A673 (cell line): ENCODE data around the gene SEMA6B. TPM values are rescaled to one million over a fixed set of nuclear protein-coding genes. Genes with fewer than 3 reads are reported as not detected.
A peak's percentile ranks its signal among the peaks of the same experiment; 100 is the strongest.

ENCODE experiments used
- BruUV-seq: library from RNA; stranded (reverse); fragments of 400-500 nt; replicated peaks from 2 replicates; lab custom pipeline; 2021; lab: Mats Ljungman, UMichigan
- CTCF ChIA-PET: fragments of 300-600 bp; sonication (Branson Sonifier 250); formaldehyde crosslinking; loops from one replicate; lab custom pipeline; 2022; ENCODE audit warnings: antibody characterized with exemption; lab: Charles Lee
- POLR2A ChIA-PET: fragments of 300-600 bp; sonication (Branson Sonifier 250); formaldehyde crosslinking; loops from one replicate; lab custom pipeline; 2022; ENCODE audit warnings: antibody characterized with exemption; ENCODE audit not compliant: low non-redundant PET; lab: Charles Lee
- DNase-seq: peaks from one replicate; pipeline ENCODE4 v3.0.0-alpha.2; 2015; ENCODE audit warnings: low spot score
- H3K27ac ChIP-seq: fragments of 200-600 bp; sonication (generic); 2 replicates; pipeline ENCODE4 v1.5.1; 2016; ENCODE audit warnings: mixed run types, low read depth, mild to moderate bottlenecking, mixed read lengths, antibody characterized with exemption, low read length; ENCODE audit not compliant: poor library complexity, severe bottlenecking
- H3K27me3 ChIP-seq: fragments of 200-600 bp; sonication (generic); replicated peaks from 2 replicates; pipeline ENCODE4 v1.6.1; 2017; ENCODE audit warnings: mixed run types, low read depth, mild to moderate bottlenecking, mixed read lengths, antibody characterized with exemption, low read length; ENCODE audit not compliant: insufficient read depth, poor library complexity
- H3K36me3 ChIP-seq: fragments of 200-600 bp; sonication (generic); 2 replicates; pipeline ENCODE4 v1.6.1; 2016; ENCODE audit warnings: mixed run types, mild to moderate bottlenecking, mixed read lengths, antibody characterized with exemption, low read length; ENCODE audit not compliant: insufficient read depth, poor library complexity, severe bottlenecking
- H3K4me1 ChIP-seq: fragments of 200-600 bp; sonication (generic); 2 replicates; pipeline ENCODE4 v1.6.1; 2017; ENCODE audit warnings: mixed run types, mild to moderate bottlenecking, mixed read lengths, antibody characterized with exemption, low read length; ENCODE audit not compliant: insufficient read depth, poor library complexity, severe bottlenecking
- H3K4me3 ChIP-seq: fragments of 200-600 bp; sonication (generic); 2 replicates; pipeline ENCODE4 v1.5.1; 2016; ENCODE audit warnings: low read depth, mixed run types, mild to moderate bottlenecking, mixed read lengths, low read length; ENCODE audit not compliant: poor library complexity, severe bottlenecking
- H3K9me3 ChIP-seq: fragments of 200-600 bp; sonication (generic); 2 replicates; pipeline ENCODE4 v1.6.1; 2016; ENCODE audit warnings: mixed run types, low read depth, mild to moderate bottlenecking, mixed read lengths, antibody characterized with exemption, low read length; ENCODE audit not compliant: poor library complexity, severe bottlenecking
- CTCF ChIP-seq: fragments of 300-800, 200-600 bp; sonication (generic); conservative IDR thresholded peaks from 2 replicates; pipeline ENCODE4 v1.5.1; 2017; ENCODE audit warnings: low read depth, mild to moderate bottlenecking, antibody characterized with exemption, low read length, moderate library complexity, mixed read lengths
- EZH2 ChIP-seq: fragments of 200-600 bp; sonication (generic); IDR thresholded peaks from 2 replicates; pipeline ENCODE4 v1.6.1; 2017; ENCODE audit warnings: borderline replicate concordance, low read depth, mild to moderate bottlenecking, mixed read lengths, antibody characterized with exemption, low read length; ENCODE audit not compliant: poor library complexity, severe bottlenecking
- intact Hi-C: fragments of 100-400 bp; cut with micrococcal nuclease; formaldehyde crosslinking; loops from one replicate; pipeline ENCODE4 v1.10.0; 2022; ENCODE audit not compliant: unreplicated experiment
- total RNA-seq: library from RNA; stranded (reverse); gene quantifications from 2 replicates; pipeline ENCODE4 v1.2.3, GENCODE V29; 2021

SEMA6B gene
- total RNA-seq, 1 experiment from 2014 or later: 9.2 TPM

GRCh38 chr19:4598712-4599111, 39.2 kb upstream of the SEMA6B start:
- POLR2A ChIA-PET: no interaction called here

GRCh38 chr19:4597975-4598671, 38.6 kb upstream of the SEMA6B start:
- no peak overlapping the region for H3K27ac ChIP-seq
- POLR2A ChIA-PET: interaction anchor here (0.6 kb wide), 1 partner anchor 1168 kb away, joined by 4 read pairs; no protein-coding TSS in a partner anchor
- no peaks in the 10 kb centered on the region for H3K9me3 ChIP-seq
- CTCF ChIA-PET: interaction anchor here (0.6 to 1.0 kb wide), 2 partner anchors 73 to 81 kb away, joined by 3 to 7 read pairs; no protein-coding TSS in a partner anchor
- BruUV-seq: no TSS peak
- DNase-seq: peak; percentile 81
- H3K4me3 ChIP-seq: peak overlapping the region; percentile 45
- H3K36me3 ChIP-seq: no peaks in the 10 kb centered on the region
- TF ChIP-seq CTCF: no peak
- TF ChIP-seq EZH2: no peak
- intact Hi-C loops: no loop called here
- peaks cover 11% of the 10 kb centered on the region for H3K4me1 ChIP-seq
- H3K27me3 ChIP-seq: no peaks in the 10 kb centered on the region

More at GRCh38 chr19:4598712-4599111, 39.2 kb upstream of the SEMA6B start:
- no TSS peak for BruUV-seq
- Histone ChIP-seq H3K27ac (no peak overlapping the region), H3K4me1 (peaks cover 11% of the 10 kb centered on the region), H3K9me3 (no peaks in the 10 kb centered on the region), H3K36me3 (no peaks in the 10 kb centered on the region), H3K27me3 (no peaks in the 10 kb centered on the region), H3K4me3 (peak overlapping the region; percentile 45)
- TF ChIP-seq CTCF: no peak
- no peak for TF ChIP-seq EZH2
- CTCF ChIA-PET: no interaction called here
- intact Hi-C loops: no loop called here
- DNase-seq: no peak

GRCh38 chr19:4597278-4597974, 37.9 kb upstream of the SEMA6B start:
- no peak for DNase-seq
- intact Hi-C loops: no loop called here
- no peaks in the 10 kb centered on the region for H3K27me3 ChIP-seq
- TF ChIP-seq CTCF: no peak
- TF ChIP-seq EZH2: no peak
- ChIA-PET CTCF (interaction anchor here (0.5 to 1.0 kb wide), 5 partner anchors 29 to 81 kb away, joined by 3 to 7 read pairs (median 5); no protein-coding TSS in a partner anchor), POLR2A (interaction anchor here (0.6 kb wide), 2 partner anchors 1168 to 1575 kb away, joined by 4 to 9 read pairs; no protein-coding TSS in a partner anchor)
- peaks cover 11% of the 10 kb centered on the region for H3K4me1 ChIP-seq
- no TSS peak for BruUV-seq
- no peaks in the 10 kb centered on the region for H3K36me3 ChIP-seq
- H3K9me3 ChIP-seq: no peaks in the 10 kb centered on the region
- peak overlapping the region; percentile 45 for H3K4me3 ChIP-seq
- no peak overlapping the region for H3K27ac ChIP-seq
